ENCODE results near the gene PCDH10.

PCDH10 gene, protein sequence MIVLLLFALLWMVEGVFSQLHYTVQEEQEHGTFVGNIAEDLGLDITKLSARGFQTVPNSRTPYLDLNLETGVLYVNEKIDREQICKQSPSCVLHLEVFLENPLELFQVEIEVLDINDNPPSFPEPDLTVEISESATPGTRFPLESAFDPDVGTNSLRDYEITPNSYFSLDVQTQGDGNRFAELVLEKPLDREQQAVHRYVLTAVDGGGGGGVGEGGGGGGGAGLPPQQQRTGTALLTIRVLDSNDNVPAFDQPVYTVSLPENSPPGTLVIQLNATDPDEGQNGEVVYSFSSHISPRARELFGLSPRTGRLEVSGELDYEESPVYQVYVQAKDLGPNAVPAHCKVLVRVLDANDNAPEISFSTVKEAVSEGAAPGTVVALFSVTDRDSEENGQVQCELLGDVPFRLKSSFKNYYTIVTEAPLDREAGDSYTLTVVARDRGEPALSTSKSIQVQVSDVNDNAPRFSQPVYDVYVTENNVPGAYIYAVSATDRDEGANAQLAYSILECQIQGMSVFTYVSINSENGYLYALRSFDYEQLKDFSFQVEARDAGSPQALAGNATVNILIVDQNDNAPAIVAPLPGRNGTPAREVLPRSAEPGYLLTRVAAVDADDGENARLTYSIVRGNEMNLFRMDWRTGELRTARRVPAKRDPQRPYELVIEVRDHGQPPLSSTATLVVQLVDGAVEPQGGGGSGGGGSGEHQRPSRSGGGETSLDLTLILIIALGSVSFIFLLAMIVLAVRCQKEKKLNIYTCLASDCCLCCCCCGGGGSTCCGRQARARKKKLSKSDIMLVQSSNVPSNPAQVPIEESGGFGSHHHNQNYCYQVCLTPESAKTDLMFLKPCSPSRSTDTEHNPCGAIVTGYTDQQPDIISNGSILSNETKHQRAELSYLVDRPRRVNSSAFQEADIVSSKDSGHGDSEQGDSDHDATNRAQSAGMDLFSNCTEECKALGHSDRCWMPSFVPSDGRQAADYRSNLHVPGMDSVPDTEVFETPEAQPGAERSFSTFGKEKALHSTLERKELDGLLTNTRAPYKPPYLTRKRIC

DNA sequence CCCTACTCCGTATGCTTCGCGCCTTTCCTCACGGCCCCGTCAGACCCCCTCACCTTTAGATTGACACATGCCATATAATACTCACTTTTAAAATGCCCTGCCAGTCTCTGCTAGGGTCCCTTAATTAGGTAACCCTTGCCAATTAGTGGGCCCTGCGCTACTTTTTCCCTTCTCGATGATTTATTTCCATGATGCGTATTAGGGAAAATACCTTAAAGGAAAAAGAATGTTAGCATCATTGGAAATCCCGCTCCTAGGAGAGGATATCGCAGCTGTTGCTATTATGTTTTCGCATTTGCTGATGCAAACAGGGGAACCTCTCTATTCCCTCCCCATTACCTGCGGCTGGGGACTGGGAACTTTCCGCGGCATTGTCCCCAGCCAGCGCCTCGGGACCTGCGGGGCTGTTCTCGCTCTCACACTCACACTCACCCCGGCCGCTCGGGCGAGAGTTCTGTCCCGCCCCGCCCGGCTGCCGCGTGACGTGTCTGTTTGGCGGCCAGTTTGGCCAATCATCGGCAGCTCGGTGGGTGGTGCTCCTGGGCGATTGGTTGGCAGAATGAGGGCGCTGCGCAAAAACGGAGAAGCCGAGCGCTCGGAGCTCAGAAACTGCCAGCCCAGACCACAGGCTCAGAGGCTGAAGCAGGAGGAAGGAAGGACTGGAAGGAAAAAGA is at the start of gene PCDH10:
PCDH10 (plus strand) TSS at position 605 of the 674 bp plus-strand sequence. CDS start 847 bp downstream, outside the sequence.
- peak; percentile 29 for DNase-seq

DNA sequence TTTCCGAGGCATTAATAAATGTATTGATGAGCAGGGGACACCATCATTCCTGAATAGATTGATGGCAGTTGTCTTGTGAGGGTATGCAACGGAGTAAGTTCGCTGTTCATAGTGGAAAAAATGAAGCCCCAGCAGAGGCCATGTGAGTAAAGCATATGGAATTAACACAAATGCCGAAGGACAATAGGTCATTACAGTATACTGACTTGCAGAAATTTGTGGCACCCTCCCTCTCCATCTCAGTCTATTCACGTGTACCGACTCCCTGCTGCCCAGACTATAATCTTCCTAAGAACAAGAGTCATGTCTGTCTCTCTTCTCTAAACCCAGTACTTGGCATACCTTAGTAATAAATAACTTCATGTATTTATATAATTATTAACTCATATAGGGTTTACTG is 47.1 kb upstream of the PCDH10 start:
- no peak for DNase-seq

DNA sequence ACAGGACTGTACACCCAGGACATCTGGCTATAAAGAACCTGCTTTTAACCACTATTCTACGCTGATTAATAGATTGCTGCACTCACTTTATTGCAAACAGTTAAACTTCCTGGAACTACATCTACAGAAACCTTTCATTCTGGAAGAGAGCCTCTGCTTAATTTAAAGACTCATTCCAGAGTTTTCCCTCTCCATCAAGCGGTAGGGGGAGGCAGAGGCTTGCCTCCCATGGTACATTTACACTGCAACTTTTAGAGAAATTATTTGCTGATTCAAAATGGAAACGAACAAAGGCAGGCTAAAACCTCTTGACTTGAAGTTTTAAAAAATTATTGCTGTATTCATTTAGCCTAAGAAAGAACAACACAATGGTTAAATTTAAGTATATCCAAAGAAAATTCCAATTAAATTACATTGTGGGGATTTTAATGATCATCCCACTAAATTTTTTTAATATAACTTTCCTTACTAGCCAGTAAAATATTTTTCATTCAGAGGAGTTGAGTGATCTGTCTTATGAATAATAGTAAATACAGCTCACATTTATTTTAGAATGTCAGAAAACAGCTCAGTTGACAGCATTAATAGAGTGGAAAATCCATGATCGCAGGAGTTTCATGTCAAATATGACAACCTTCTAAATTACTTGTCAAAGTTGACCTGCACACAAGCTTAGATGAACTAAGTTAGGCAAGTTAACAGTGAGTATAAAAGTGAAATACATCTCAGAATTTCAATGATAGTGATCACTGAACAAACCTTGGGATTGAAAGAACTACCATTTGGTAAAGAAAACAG is 46.3 kb upstream of the PCDH10 start:
- DNase-seq: no peak

DNA sequence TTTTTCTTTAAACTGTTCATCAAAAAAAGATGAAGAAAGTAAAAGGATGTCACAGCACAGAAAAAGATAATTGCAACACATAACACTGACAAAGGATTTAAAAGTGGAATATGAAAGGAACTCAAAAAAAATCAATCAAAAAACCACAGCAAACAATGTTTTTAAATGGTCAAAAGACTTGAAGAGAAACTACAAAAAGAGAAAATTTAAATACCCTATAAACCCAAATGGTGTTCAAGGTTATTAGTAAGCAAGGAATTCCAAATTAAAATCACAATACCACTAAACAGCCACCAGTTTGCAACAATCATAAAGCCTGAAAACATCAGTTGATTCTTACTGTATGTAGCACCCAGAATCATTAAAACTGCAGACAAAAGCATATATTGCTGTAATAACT is 36.5 kb upstream of the PCDH10 start:
- no peak for DNase-seq

DNA sequence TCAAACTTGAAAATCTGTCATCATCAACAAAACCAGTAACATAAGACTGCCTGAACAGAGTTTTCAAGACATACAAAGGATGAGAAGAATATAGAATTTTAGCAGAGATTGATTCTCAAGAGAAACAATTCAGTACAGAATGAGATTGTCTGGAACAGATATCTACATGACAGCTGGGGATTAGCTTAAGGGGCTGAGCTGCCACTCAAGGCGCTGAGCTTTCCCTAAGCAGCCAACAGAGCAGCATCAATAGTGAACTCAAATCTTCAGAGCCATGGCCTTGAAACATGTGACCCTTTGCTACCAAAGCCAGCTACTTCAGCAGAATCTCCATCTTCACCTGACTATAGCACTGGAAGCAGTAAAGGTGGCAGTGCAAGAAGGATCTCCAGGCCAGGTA is 24.3 kb upstream of the PCDH10 start:
- DNase-seq: no peak

DNA sequence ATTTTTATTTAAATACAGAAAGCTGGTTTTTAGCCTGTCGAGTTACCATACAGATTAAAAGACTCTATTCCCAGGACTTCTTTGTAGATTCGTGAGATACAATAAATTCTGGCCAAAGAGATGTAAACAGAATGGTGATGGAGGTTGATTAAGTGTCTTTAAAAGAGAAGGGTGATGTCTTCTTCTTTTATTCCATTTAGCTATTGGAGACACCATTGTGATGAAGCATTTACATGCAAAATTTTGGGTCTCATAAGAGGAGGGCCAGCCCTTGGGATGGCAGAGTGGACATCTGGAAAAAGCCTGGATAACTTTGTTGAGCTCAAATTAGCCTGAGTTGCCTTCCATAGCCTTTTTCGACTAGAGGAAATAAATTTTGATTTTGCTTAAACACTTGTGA is 21.6 kb upstream of the PCDH10 start:
- DNase-seq: no peak

DNA sequence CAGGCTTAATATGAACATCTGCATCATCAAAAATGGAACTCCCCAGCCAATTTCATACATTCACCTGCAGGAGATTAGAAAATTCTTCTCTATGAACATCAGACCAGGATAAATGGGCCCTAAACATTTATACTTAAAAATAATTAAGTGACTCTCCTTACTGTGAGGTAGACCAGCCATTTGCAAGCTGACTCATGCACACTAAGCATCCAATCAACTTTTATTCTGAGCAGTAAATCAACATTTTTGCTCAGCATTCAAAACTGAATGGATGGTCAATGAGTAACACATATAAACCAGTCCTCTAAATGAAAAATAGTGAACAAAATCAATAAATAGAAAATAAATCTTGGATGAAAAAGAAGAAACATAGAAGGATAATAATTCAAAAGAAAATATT is 19.9 kb upstream of the PCDH10 start:
- DNase-seq: no peak

DNA sequence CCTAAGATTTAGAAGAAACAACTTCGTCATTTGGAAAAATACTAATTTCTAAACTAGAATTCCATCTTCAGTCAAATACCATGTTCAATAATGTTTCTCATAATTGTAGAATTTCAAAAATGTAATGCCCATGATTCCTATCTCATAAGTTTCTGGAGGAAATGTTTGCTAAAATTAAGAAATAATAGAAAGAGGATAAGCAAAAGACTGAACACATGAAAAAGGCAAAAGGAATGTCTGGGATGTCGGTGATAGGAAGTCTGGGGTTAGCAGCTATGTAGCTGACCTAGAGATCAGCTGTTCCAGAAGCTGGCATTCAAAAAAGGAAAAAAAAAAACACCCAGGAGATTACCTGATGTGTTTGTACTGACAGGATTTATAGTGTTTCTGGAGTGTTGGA is 18.9 kb upstream of the PCDH10 start:
- DNase-seq: no peak

DNA sequence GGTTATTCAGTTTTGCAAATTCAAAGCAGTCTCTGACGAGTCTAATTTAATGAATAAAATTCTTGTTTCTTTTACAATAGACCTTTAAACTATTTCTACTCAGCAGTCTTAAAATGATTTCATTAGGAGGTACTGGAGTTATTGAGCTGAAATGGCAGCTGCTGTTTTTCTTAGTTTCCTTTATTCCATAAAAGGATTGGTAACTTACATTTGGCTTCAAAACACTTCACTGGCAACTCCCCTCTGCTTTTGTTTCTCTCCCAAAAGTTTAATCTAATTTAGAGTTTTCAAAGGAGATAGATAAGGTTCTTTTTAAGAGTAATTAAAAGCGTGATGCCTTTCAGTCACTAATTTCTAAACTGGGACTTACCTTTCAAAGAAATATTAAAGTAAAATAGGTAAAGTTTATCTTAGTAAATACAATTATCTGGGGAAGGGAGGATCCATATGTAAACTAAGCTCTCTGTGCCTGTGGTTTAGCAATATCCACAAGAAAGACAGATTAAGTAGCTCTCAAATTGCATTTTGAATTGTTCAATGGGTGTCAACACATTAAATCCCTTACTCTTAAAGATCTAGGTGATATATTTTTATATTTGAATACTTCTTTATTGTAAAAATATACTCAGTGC is 17.1 kb upstream of the PCDH10 start:
- DNase-seq: no peak

DNA sequence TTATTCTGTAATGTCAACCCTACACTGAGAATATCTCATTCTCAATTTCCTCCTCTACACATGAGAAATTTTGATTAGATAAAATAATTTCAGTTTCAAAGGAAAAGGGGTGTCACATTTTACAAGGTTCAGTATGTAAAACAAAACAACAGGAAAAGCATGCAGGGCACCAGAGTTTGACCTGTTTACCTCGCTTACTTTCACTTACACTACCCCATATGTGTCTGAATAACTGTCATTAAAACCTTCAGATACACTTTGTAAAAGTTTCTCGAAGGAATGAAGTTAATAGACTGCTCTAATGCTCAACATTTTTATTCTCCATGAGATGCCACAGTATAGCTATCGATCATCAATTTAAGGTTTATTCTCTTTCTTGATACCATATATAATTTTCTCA is 12.3 kb upstream of the PCDH10 start:
- DNase-seq: no peak

DNA sequence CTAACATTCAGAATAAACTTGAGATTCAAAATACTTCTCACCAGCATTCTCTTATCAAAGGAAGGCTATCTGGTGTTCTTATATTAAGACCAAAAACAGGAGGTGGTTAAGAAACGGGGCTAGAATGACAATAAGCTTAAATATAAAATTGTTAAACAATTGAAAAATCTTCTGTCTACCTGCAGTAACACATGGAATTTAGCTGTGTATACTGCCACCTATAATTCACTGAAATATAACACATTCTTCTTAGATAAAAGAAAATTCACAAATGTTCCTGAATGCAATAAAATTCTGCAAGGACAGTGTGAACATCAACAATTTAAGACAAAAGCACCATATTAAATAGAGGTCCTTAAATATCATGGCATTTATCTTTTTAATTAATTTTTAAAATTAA is 11.5 kb upstream of the PCDH10 start:
- DNase-seq: no peak

DNA sequence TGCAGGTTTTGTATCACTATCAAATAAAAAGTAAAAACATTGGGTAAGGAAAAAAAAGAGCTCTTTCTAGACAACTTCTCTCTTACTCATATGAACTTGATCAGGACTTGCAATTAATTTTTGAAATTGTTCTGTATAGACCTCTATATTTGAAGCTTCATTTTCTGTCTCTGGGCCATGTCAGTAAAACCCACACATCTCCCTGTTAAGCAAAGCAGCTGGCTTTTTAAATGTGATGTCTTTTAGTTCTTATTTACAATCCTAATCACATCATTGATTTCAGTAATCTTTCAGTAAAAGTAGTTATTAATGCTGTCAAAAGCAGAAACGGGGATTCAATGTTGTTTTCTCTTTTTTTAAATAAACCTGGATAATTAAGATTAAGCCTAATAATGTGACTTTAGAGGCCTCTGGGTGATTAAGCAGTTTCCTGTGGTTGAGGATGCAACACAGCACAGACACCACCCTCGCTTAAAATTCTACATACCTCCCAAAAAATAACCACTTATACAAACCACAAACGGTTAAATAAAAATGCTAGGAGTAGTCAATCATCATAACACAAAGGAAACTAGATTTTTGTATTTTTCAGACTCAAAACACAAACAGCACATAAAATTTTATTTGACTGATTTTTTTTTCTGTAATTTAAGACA is 5.2 kb upstream of the PCDH10 start:
- no peak for DNase-seq

DNA sequence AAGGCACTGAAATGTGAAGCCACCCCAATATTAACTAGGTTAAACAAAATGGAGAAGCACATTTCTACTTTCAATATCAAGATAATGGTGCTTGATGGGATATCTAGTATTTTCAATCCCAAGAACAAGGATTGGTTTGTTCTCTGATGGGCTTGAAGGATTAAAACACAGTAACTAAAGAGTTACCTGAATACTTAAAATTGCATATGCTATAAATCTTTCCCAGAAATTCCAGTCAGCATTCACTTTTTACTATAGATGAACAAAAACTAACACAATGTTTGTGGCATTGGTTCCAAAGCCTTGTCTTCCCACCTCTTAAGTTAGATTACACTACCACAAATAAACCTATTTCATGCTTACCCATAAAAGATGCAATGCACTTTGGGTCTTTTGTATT is 3.9 kb upstream of the PCDH10 start:
- DNase-seq: no peak

DNA sequence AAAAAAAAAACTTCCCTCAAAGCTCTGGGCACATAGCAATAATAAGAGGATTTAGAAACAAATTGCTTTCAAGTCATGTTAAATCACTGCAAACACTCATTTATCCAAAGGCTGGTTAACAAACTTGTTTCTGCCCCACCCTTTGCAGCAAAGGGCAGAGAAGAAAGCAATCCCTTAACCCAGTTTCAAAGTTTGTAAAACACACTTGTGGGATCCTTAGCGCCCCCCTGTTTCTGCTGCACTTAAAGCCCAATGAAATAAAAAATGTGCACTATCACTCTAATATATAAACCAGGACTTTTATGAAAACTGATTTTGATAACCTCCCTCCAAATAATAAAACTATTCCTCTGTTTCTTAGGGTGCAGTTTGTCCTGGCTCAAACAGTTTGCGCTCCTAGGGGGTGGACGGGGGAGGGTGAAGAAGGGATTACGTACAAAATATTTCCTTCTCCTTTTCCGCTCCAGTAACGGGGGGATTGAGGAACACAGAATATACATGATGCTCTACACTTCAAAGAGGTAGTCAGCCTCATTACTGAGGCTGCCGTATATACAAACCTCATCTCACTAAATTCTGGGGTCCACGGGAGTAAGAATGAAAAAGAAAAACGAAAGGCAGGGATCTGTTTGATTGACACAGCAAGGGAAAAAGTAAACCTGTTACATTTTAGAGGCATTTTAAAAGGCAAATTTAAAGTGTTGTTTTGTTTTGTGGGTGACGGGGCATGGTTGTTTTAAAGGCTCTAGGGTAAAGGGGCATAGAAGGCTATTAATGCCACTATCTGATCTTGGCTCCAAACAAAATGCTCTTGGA is 3.1 kb upstream of the PCDH10 start:
- no peak for DNase-seq

DNA sequence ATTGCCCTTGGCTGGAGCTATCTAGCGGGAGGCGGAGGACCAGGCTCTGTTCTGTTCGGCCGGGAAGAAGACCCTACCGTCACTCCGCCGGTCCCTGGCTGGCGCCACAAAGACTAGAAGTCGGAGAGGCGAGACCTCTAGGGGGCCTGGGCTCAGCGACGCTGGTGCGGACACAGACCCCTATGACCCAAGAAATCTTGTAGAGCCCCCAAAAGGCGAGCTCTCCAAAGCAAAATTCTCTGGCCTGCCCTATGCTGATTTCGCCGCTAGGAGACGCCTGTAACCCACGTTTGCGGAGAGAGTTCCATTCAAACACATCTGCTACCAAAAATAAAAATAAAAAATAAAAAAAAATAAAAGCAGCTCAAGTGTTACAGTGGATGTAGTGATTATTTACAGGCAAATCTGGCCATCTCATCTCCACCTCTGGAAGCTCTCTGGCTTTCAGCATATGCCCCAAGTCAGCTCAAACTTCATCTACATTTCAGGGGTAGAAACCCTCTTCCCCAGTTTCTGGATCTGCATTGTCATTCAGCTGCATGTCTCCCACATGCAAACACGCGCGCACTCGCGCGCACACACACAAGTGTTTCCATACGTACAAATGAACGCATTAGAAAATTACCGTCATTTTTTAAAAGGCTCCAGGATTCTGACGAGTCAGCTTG is 2.4 kb upstream of the PCDH10 start:
- no peak for DNase-seq

DNA sequence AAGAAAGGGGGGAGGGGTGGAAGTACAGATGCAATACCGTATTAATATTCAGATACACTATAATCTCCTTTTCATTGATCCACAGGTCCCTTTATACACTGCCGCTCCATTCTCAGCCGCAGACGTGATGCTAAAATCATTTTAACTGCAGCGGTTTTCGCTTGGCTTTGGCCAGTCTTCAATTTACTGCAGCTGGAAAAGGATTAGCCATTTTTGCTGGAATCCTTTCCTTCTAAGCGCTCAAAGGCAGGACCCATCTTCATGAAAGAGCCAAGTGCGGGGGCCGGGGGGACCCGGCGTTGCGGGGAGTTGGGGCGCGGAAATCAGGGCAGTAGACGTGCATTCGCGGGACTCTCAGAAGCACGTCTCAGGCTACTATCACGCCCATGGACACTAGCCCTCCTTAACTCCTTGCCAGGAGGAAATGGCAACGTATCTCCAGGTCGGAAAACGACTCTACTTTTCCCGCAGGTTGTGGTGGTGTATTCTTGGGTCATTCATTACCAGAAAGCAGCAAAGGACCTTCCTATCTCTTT is 1.7 kb upstream of the PCDH10 start:
- DNase-seq: no peak

DNA sequence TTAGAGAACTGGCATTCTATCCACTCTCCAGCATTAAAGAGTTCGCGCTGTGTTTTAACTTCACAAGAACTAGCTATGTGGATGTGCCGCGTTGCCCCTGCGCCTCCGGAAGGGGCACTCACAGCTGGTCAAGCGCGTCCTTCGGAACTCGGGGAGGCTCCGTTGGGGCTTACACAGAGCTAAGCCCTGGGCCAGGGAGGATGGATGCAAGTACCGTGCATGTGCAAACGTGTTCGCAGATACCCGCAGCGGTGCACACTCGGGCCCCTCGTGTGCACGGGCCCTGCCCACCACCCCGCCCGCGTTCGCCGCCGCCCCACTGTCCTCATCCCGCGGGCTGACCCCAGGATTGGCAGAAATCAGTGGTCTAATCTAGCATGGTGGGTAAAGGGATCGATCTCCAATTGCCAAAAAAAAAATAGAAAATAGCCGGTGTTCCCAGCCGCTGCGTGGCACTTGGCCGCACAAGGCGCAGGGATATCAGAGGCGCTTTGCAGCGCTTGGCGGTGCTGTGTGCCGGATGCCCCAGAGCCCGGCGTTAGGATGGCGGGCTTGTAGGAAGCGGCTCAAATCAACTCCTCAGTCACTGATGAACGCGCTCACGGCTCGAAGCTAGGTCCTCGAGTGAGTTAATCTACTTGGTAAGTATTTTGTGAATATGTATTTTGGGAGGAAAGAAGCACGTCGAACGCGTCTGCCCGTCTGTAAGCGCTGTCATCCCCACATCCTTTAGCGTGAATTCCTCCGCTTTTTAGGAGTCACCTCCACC is 989 bp upstream of the PCDH10 start:
- no peak for DNase-seq

DNA sequence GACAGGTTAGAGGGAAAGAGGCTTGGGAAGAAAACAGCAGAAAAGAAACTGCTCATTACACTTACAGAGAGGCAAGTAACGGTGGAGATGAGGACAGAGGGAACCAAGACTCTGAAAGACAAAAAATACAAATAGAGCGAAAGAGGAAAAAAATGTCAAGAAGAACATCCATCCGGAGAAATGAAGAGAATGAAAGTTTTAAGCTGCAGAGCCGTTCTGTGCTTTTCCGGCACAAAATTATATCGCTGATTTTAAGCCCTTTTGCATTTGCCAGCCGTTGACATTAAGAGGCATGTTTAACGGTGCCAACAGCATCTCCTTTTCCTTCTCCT is 236 bp downstream of the PCDH10 start:
- no peak for DNase-seq

DNA sequence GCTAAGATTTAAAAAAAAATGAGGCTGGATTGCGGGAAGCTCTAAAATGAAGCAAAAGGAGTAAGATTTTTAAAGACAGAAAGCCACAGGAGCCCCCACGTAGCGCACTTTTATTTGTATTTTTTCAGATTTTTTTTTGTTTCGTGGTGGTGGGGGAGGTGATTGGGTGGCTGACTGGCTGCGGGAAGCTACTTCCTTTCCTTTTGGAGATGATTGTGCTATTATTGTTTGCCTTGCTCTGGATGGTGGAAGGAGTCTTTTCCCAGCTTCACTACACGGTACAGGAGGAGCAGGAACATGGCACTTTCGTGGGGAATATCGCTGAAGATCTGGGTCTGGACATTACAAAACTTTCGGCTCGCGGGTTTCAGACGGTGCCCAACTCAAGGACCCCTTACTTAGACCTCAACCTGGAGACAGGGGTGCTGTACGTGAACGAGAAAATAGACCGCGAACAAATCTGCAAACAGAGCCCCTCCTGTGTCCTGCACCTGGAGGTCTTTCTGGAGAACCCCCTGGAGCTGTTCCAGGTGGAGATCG is 908 bp downstream of the PCDH10 start:
- DNase-seq: no peak

Measured in stimulated activated CD4-positive, alpha-beta T cell treated with anti-CD3 and anti-CD28 coated beads, Interleukin-4, amount 100 ng/mL, for 1 hour (primary cell).